HCT116 (cell line): ENCODE data around the gene FAM193A. TPM values are rescaled to one million over a fixed set of nuclear protein-coding genes. Genes with fewer than 3 reads are reported as not detected.

Experiments
- ATAC-seq: fragments of 200-7000 bp; cut with Tn5 transposase; 2 replicates; pipeline ENCODE4 v1.9.1; 2020; ENCODE audit warnings: mild to moderate bottlenecking, moderate library complexity
- BruUV-seq: library from RNA; stranded (reverse); fragments of 400-500 nt; replicated peaks from 2 replicates; lab custom pipeline; 2021; lab: Mats Ljungman, UMichigan
- CTCF ChIA-PET: fragments of 300-600 bp; sonication (Branson Sonifier 250); formaldehyde crosslinking; loops from one replicate; lab custom pipeline; 2021; ENCODE audit warnings: antibody characterized with exemption; lab: Charles Lee
- POLR2A ChIA-PET: fragments of 300-600, 350-600 bp; sonication (Branson Sonifier 250); formaldehyde crosslinking; loops from one replicate; lab custom pipeline; 2021; ENCODE audit warnings: antibody characterized with exemption; lab: Charles Lee
- RAD21 ChIA-PET, 2 experiments: fragments of 300-600 bp; sonication (Branson Sonifier 250); formaldehyde crosslinking; loops; one replicate each; lab custom pipeline; 2023; ENCODE audit warnings: low total read pairs in 2 of 2; ENCODE audit not compliant: uncharacterized antibody in 2 of 2, unreplicated experiment in 2 of 2, low non-redundant PET in 1 of 2; lab: Charles Lee
- DNase-seq: peaks from one replicate; pipeline ENCODE4 v3.0.0-alpha.2; 2010; ENCODE audit warnings: low read depth, low spot score
- H2AFZ ChIP-seq: fragments of 200-600 bp; shearing (Covaris generic), sonication (generic); 2 replicates; pipeline ENCODE4 v1.6.1; 2017; ENCODE audit warnings: low read depth, mixed run types, mixed read lengths, antibody characterized with exemption, low read length; ENCODE audit not compliant: poor library complexity, severe bottlenecking
- H3K27ac ChIP-seq: 2 replicates; pipeline ENCODE4 v1.5.1; 2012; ENCODE audit warnings: low read depth, low read length
- H3K27me3 ChIP-seq: fragments of 200-600 bp; sonication (generic); 2 replicates; pipeline ENCODE4 v1.6.1; 2016; ENCODE audit warnings: mixed run types, low read length, mixed read lengths; ENCODE audit not compliant: insufficient read depth
- H3K36me3 ChIP-seq, 2 experiments: fragments of 200-500 bp in 1 of 2; fragments of 200-600 bp in 1 of 2; sonication (Bioruptor generic) in 1 of 2; sonication (generic) in 1 of 2; 2 replicates each; pipeline versions ENCODE4 v1.5.1 to v1.6.1; 2014 to 2016; ENCODE audit warnings: low read length in 2 of 2, inconsistent platforms in 1 of 2, mixed read lengths in 1 of 2, mixed run types in 1 of 2; ENCODE audit not compliant: insufficient read depth in 2 of 2, control insufficient read depth in 1 of 2
- H3K4me1 ChIP-seq, 2 experiments: fragments of 200-600 bp in 1 of 2; sonication (generic) in 1 of 2; 2 replicates each; pipeline versions ENCODE4 v1.5.1 to v1.6.1; 2012 to 2017; ENCODE audit warnings: low read length in 2 of 2, inconsistent platforms in 1 of 2, mild to moderate bottlenecking in 1 of 2, mixed read lengths in 1 of 2, mixed run types in 1 of 2, moderate library complexity in 1 of 2; ENCODE audit not compliant: insufficient read depth in 2 of 2, control insufficient read depth in 1 of 2
- H3K4me2 ChIP-seq: fragments of 200-600 bp; sonication (generic); 2 replicates; pipeline ENCODE4 v1.6.1; 2017; ENCODE audit warnings: mixed run types, low read length, mixed read lengths
- H3K4me3 ChIP-seq, 2 experiments: fragments of 200-600 bp in 1 of 2; sonication (generic) in 1 of 2; replicated peaks in 1 of 2; 2 replicates each; pipeline ENCODE4 v1.5.1; 2011 to 2016; ENCODE audit warnings: low read length in 2 of 2, control low read depth in 1 of 2, low read depth in 1 of 2, mild to moderate bottlenecking in 1 of 2, mixed read lengths in 1 of 2, mixed run types in 1 of 2
- H3K79me2 ChIP-seq: fragments of 200-600 bp; sonication (generic); 2 replicates; pipeline ENCODE4 v1.6.1; 2017; ENCODE audit warnings: mild to moderate bottlenecking, mixed run types, low read length, moderate library complexity, mixed read lengths; ENCODE audit not compliant: insufficient read depth
- H3K9ac ChIP-seq: fragments of 200-600 bp; sonication (generic); 2 replicates; pipeline ENCODE4 v1.6.1; 2016; ENCODE audit warnings: low read length, mixed read lengths
- H3K9me2 ChIP-seq: fragments of 200-600 bp; sonication (generic), shearing (Covaris generic); 2 replicates; pipeline ENCODE4 v1.6.1; 2017; ENCODE audit warnings: mixed run types, mild to moderate bottlenecking, moderate library complexity; ENCODE audit not compliant: insufficient read depth
- H3K9me3 ChIP-seq, 2 experiments: fragments of 200-500 bp in 1 of 2; fragments of 200-600 bp in 1 of 2; sonication (Bioruptor generic) in 1 of 2; sonication (generic) in 1 of 2; 2 replicates each; pipeline ENCODE4 v1.6.1; 2014 to 2017; ENCODE audit warnings: low read length in 2 of 2, mixed read lengths in 2 of 2, inconsistent platforms in 1 of 2, low read depth in 1 of 2, mild to moderate bottlenecking in 1 of 2, mixed run types in 1 of 2, moderate library complexity in 1 of 2; ENCODE audit not compliant: control insufficient read depth in 1 of 2, insufficient read depth in 1 of 2
- H4K20me1 ChIP-seq: fragments of 200-600 bp; sonication (generic), shearing (Covaris generic); 2 replicates; pipeline ENCODE4 v1.6.1; 2017; ENCODE audit warnings: mixed run types, mild to moderate bottlenecking, moderate library complexity; ENCODE audit not compliant: insufficient read depth
- CBX3 ChIP-seq: IDR thresholded peaks from 2 replicates; pipeline ENCODE4 v1.6.1; 2012; ENCODE audit warnings: low read depth
- CEBPB ChIP-seq: IDR thresholded peaks from 2 replicates; pipeline ENCODE4 v1.6.1; 2012; ENCODE audit warnings: low read depth
- EZH2 ChIP-seq: fragments of 200-600 bp; sonication (generic); IDR thresholded peaks from 2 replicates; pipeline ENCODE4 v1.6.1; 2017; ENCODE audit warnings: antibody characterized with exemption, mixed run types
- EZH2phosphoT487 ChIP-seq: fragments of 200-600 bp; IDR thresholded peaks from 2 replicates; pipeline ENCODE4 v1.6.1; 2018; ENCODE audit warnings: antibody characterized with exemption, borderline replicate concordance
- POLR2A ChIP-seq: IDR thresholded peaks from 2 replicates; pipeline ENCODE4 v1.7.0; 2011; ENCODE audit warnings: borderline replicate concordance; ENCODE audit not compliant: insufficient read depth, insufficient read length; ENCODE audit errors: extremely low read depth
- SIN3A ChIP-seq: IDR thresholded peaks from 2 replicates; pipeline ENCODE4 v1.6.1; 2012; ENCODE audit warnings: low read depth
- intact Hi-C: fragments of 100-400 bp; cut with micrococcal nuclease; formaldehyde crosslinking; loops from 2 replicates; pipeline ENCODE4 v1.10.0; 2022
- total RNA-seq: library from RNA; stranded (reverse); gene quantifications from one replicate; pipeline ENCODE4 v1.2.1, GENCODE V29; 2021; ENCODE audit not compliant: unreplicated experiment
- TF ChIP-seq, protein P1 (sequence below): IDR thresholded peaks from 2 replicates; pipeline ENCODE4 v1.6.1; 2012; ENCODE audit warnings: low read depth

FAM193A gene
- total RNA-seq, 1 experiment from 2014 or later, result 15.7 TPM

GRCh38 chr4:2572866-2573265 is 36.4 kb downstream of the FAM193A start:
- BruUV-seq, result no TSS peak
- peaks cover 96% of the 10 kb centered on the region for H3K79me2 ChIP-seq
- POLR2A ChIA-PET, result no interaction called here

More at GRCh38 chr4:2572866-2573265, 36.4 kb downstream of the FAM193A start:
- no peak for DNase-seq
- Histone ChIP-seq H3K9me3 (no peaks in the 10 kb centered on the region), H3K27ac (no peak overlapping the region), H3K4me3 (no peak overlapping the region), H2AFZ (no peak overlapping the region), H3K27me3 (no peaks in the 10 kb centered on the region), H3K4me2 (no peak overlapping the region), H3K36me3 (no peaks in the 10 kb centered on the region), H3K9ac (no peak overlapping the region), H3K4me1 (peaks cover 0 to 3% of the 10 kb centered on the region in 2 experiments; a peak in 1 of 4 replicates), H4K20me1 (0 out of 2 replicates have a peak, but pooled peaks cover 4% of the 10 kb centered on the region), H3K9me2 (no peaks in the 10 kb centered on the region)
- CTCF ChIA-PET, result no interaction called here
- intact Hi-C loops, result no loop called here
- RAD21 ChIA-PET, result no interaction called here
- TF ChIP-seq EZH2phosphoT487 (no peak), EZH2 (no peak), CEBPB (no peak), CBX3 (no peak), SIN3A (no peak), POLR2A (no peak)
- TF ChIP-seq, protein P1, sequence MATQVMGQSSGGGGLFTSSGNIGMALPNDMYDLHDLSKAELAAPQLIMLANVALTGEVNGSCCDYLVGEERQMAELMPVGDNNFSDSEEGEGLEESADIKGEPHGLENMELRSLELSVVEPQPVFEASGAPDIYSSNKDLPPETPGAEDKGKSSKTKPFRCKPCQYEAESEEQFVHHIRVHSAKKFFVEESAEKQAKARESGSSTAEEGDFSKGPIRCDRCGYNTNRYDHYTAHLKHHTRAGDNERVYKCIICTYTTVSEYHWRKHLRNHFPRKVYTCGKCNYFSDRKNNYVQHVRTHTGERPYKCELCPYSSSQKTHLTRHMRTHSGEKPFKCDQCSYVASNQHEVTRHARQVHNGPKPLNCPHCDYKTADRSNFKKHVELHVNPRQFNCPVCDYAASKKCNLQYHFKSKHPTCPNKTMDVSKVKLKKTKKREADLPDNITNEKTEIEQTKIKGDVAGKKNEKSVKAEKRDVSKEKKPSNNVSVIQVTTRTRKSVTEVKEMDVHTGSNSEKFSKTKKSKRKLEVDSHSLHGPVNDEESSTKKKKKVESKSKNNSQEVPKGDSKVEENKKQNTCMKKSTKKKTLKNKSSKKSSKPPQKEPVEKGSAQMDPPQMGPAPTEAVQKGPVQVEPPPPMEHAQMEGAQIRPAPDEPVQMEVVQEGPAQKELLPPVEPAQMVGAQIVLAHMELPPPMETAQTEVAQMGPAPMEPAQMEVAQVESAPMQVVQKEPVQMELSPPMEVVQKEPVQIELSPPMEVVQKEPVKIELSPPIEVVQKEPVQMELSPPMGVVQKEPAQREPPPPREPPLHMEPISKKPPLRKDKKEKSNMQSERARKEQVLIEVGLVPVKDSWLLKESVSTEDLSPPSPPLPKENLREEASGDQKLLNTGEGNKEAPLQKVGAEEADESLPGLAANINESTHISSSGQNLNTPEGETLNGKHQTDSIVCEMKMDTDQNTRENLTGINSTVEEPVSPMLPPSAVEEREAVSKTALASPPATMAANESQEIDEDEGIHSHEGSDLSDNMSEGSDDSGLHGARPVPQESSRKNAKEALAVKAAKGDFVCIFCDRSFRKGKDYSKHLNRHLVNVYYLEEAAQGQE, result no peak
- ATAC-seq, result no peak
